Ishikawa (cell line): Measurements from ENCODE around the gene SYNE1.

Source experiments
- CEBPB ChIP-seq: IDR thresholded peaks from 2 replicates; pipeline ENCODE4 v1.6.1; 2012
- CREB1 ChIP-seq: IDR thresholded peaks from 2 replicates; pipeline ENCODE4 v1.6.1; 2012; ENCODE audit warnings: low read depth
- EP300 ChIP-seq: IDR thresholded peaks from 2 replicates; pipeline ENCODE4 v1.6.1; 2012; ENCODE audit warnings: borderline replicate concordance
- FOXM1 ChIP-seq: IDR thresholded peaks from 2 replicates; pipeline ENCODE4 v1.6.1; 2012; ENCODE audit warnings: low read depth, borderline replicate concordance
- NFIC ChIP-seq: IDR thresholded peaks from 2 replicates; pipeline ENCODE4 v1.6.1; 2012
- RAD21 ChIP-seq: IDR thresholded peaks from 2 replicates; pipeline ENCODE4 v1.6.1; 2012; ENCODE audit warnings: low read depth
- REST ChIP-seq: IDR thresholded peaks from 2 replicates; pipeline ENCODE4 v1.6.1; 2012; ENCODE audit warnings: low read depth, mild to moderate bottlenecking
- TAF1 ChIP-seq: IDR thresholded peaks from 2 replicates; pipeline ENCODE4 v1.6.1; 2012; ENCODE audit warnings: low read depth, mild to moderate bottlenecking
- YY1 ChIP-seq: IDR thresholded peaks from 2 replicates; pipeline ENCODE4 v1.6.1; 2012; ENCODE audit warnings: low read depth
- TF ChIP-seq, protein P1 (sequence below): IDR thresholded peaks from 2 replicates; pipeline ENCODE4 v1.6.1; 2012

DNA sequence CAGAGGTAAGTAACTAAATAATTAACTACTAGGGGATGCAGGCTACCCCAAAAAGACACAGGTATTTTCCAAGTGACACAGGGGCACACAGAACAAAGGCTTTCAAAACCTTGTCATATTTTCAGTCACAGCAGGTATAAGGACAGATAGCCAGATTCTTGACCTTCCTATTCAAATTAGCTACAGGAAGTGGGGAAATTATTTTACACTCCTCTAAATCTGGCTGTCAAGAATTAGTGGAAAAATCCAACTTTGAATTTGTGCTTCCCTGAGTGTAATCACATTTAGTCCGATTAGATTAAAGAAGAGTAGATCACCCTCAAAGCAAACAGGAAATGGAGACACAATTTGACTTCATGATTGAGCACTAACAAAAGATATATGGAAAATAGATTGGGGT lies 60.6 kb downstream of the SYNE1 start:
- TF ChIP-seq EP300, result no peak
- no peak for TF ChIP-seq TAF1
- TF ChIP-seq FOXM1, result no peak
- no peak for TF ChIP-seq REST
- TF ChIP-seq, protein P1, sequence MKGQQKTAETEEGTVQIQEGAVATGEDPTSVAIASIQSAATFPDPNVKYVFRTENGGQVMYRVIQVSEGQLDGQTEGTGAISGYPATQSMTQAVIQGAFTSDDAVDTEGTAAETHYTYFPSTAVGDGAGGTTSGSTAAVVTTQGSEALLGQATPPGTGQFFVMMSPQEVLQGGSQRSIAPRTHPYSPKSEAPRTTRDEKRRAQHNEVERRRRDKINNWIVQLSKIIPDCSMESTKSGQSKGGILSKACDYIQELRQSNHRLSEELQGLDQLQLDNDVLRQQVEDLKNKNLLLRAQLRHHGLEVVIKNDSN, result no peak
- no peak for TF ChIP-seq RAD21
- TF ChIP-seq CREB1, result no peak
- no peak for TF ChIP-seq NFIC
- no peak for TF ChIP-seq CEBPB
- no peak for TF ChIP-seq YY1
